NCI-H82 treated with DMSO at 0.1 percent for 48 hours (cell line): Measurements from ENCODE around the gene ZNF568.

Experiments
- DNase-seq: peaks from one replicate; lab custom pipeline; 2025; ENCODE audit not compliant: unreplicated experiment; lab: John Stamatoyannopoulos, UW

ZNF568 gene

DNA sequence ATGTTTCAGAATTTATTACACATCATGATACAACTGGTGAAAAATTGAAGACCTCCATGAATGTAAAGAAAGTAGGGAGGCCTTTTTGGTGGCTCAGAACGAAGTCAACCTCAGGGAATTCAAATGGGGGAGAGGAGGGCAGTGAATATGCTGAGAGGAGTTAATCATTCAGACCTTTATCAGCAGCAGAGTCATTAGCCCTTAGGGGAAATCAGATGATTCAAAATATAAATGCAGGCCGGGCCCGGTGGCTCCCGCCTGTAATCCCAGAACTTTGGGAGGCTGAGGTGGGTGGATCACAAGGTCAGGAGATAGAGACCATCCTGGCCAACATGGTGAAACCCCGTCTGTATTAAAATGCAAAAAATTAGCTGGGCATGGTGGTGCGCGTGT lies 81.7 kb downstream of the ZNF568 start:
- DNase-seq = no peak

GRCh38 chr19:36999313-36999712 lies 83.2 kb downstream of the ZNF568 start:
- DNase-seq = no peak

DNA sequence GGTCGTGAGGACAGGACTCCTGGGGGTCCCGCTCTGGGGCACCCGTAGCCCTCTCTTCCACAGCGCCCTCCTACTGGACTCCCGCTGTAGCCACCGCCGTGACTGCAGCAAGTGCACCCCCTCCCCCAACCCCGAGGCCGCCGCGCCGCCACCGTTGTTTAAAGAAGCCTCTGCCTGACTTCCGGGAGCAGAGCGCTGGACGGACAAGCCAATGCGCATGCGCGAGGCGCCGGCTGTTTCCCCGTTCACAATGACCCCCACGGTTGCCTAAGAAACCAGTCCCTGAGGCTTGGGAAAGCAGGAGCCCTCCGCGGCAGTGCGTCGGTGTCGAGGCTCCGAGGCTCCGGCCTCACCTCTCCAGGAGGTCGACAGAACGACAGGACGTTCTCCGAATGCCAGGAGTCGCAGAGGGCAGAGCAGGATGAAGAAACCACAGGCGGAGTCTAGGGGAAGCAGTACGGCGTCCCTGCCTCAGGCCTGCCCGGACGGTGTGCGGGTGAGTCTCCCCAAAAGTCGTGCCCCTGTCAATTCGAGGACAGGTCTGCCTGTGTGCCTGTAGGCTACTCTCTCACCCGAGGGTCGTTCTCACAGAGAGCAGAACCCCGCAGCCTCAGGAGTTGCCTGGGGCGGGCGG lies 91.6 kb downstream of the ZNF568 start:
- DNase-seq = no peak

DNA sequence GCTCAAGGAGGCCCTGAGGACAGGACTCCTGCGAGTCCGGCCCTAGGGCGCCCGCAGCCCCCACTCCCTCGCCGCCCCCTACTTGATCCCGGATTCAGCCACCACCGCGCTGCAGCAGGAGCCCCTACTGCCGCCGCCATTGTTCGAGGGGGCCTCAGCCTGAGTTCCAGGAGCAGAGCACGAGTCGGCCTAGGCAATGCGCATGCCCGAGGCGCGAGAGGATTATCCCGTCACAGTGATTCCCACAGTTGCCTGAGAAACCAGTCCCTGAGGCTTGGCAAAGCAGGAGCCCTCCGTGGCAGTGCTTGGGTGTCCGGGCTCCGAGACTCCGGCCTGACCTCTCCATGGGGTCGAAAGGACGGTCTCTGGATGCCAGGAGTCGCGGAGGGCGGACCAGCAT lies 93.7 kb downstream of the ZNF568 start:
- no peak for DNase-seq

- DNase-seq = no peak
Observed at GRCh38 chr19:37012093-37012745, 96.1 kb downstream of the ZNF568 start.

GRCh38 chr19:37014456-37014855 lies 98.3 kb downstream of the ZNF568 start:
- DNase-seq = no peak

- no peak for DNase-seq
Observed at GRCh38 chr19:37045140-37045539, 129.0 kb downstream of the ZNF568 start.
